ENCODE measurements around the gene THAP4.

DNA sequence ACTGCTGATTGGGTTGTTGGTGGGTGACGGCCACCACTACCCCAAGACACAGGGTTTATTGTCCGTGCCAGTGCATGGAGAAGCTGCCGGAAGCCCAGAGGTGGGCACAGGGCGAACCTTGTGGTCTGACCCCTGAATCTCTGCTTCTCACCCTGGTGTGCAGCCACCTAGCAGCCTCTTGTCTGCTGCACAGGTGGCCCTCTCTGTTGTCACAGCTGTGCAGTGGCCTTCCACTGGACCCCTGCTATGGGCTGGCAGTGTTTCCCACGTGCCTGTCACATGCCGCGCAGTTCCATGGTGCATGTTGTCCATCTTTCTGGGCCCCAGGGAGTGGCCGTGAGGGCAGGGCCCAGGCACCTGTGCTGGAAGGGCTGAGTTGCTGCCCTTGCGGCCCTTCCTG lies 15.8 kb upstream of the THAP4 start:
- TF ChIP-seq EZH2 (IDR thresholded peaks at IDR 0.05; ENCODE audit: borderline replicate concordance, low read depth, low read length, severe bottlenecking), result no peak
- TF ChIP-seq, protein P1, sequence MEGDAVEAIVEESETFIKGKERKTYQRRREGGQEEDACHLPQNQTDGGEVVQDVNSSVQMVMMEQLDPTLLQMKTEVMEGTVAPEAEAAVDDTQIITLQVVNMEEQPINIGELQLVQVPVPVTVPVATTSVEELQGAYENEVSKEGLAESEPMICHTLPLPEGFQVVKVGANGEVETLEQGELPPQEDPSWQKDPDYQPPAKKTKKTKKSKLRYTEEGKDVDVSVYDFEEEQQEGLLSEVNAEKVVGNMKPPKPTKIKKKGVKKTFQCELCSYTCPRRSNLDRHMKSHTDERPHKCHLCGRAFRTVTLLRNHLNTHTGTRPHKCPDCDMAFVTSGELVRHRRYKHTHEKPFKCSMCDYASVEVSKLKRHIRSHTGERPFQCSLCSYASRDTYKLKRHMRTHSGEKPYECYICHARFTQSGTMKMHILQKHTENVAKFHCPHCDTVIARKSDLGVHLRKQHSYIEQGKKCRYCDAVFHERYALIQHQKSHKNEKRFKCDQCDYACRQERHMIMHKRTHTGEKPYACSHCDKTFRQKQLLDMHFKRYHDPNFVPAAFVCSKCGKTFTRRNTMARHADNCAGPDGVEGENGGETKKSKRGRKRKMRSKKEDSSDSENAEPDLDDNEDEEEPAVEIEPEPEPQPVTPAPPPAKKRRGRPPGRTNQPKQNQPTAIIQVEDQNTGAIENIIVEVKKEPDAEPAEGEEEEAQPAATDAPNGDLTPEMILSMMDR (IDR thresholded peaks at IDR 0.05; ENCODE audit: borderline replicate concordance, extremely low read depth, low read length, poor library complexity, severe bottlenecking), result no peak

All from DND-41 (cell line).